GM18508 (cell line): Measurements from ENCODE around the gene CRACR2A.

Source experiments
- ATAC-seq: cut with Tn5 transposase; IDR thresholded peaks from one replicate; pipeline ENCODE4 v1.9.1; 2021; ENCODE audit warnings: moderate number of reproducible peaks; ENCODE audit not compliant: insufficient read depth, unreplicated experiment

CRACR2A gene

GRCh38 chr12:3753544-3754284 is 805 bp upstream of the CRACR2A start:
- ATAC-seq, result no peak

GRCh38 chr12:3752096-3752709 is 706 bp downstream of the CRACR2A start:
- no peak for ATAC-seq

- ATAC-seq, result no peak
Observed at GRCh38 chr12:3751151-3752095, 1.5 kb downstream of the CRACR2A start.

GRCh38 chr12:3750616-3751015 is 2.3 kb downstream of the CRACR2A start:
- ATAC-seq, result no peak

- no peak for ATAC-seq
Observed at GRCh38 chr12:3748620-3749019, 4.3 kb downstream of the CRACR2A start.

GRCh38 chr12:3747976-3748619 is 4.8 kb downstream of the CRACR2A start:
- ATAC-seq, result no peak

GRCh38 chr12:3747543-3747942 is 5.4 kb downstream of the CRACR2A start:
- no peak for ATAC-seq

GRCh38 chr12:3746758-3747157 is 6.2 kb downstream of the CRACR2A start:
- ATAC-seq, result no peak

- ATAC-seq, result no peak
Observed at GRCh38 chr12:3745152-3745551, 7.8 kb downstream of the CRACR2A start.

- no peak for ATAC-seq
Observed at GRCh38 chr12:3744229-3744901, 8.5 kb downstream of the CRACR2A start.

GRCh38 chr12:3743803-3744202 is 9.1 kb downstream of the CRACR2A start:
- no peak for ATAC-seq

GRCh38 chr12:3741882-3742672 is 10.8 kb downstream of the CRACR2A start:
- no peak for ATAC-seq

GRCh38 chr12:3740480-3741231 is 12.3 kb downstream of the CRACR2A start:
- no peak for ATAC-seq

- no peak for ATAC-seq
Observed at GRCh38 chr12:3735432-3735831, 17.5 kb downstream of the CRACR2A start.

- ATAC-seq, result no peak
Observed at GRCh38 chr12:3732901-3733300, 20.0 kb downstream of the CRACR2A start.

GRCh38 chr12:3730111-3730510 is 22.8 kb downstream of the CRACR2A start:
- ATAC-seq, result no peak

GRCh38 chr12:3728686-3729085 is 24.2 kb downstream of the CRACR2A start:
- no peak for ATAC-seq

GRCh38 chr12:3727877-3728632 is 24.9 kb downstream of the CRACR2A start:
- ATAC-seq, result no peak
